AG09309 (cell line): ENCODE measurements around the gene RHOU.

ENCODE experiments used
- DNase-seq: peaks from one replicate; pipeline ENCODE4 v3.0.0-alpha.2; 2010; ENCODE audit warnings: low read depth
- H3K4me3 ChIP-seq: 2 replicates; pipeline ENCODE4 v1.5.1; 2011; ENCODE audit warnings: mild to moderate bottlenecking, low read depth, low read length, moderate library complexity; ENCODE audit not compliant: control insufficient read depth
- TF ChIP-seq, protein P1 (sequence below): IDR thresholded peaks from 2 replicates; pipeline ENCODE4 v1.5.1; 2011; ENCODE audit warnings: mild to moderate bottlenecking, low read depth, low read length, inconsistent platforms; ENCODE audit not compliant: insufficient read depth, control insufficient read depth; ENCODE audit errors: missing control alignments

Gene RHOU

DNA sequence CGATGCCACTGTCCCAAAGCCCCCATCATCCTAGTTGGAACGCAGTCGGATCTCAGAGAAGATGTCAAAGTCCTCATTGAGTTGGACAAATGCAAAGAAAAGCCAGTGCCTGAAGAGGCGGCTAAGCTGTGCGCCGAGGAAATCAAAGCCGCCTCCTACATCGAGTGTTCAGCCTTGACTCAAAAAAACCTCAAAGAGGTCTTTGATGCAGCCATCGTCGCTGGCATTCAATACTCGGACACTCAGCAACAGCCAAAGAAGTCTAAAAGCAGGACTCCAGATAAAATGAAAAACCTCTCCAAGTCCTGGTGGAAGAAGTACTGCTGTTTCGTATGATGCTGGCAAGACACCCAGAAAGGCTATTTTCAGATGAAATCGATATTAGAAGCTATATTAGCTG lies 8.1 kb downstream of the RHOU start:
- no peak overlapping the region for H3K4me3 ChIP-seq
- TF ChIP-seq, protein P1, sequence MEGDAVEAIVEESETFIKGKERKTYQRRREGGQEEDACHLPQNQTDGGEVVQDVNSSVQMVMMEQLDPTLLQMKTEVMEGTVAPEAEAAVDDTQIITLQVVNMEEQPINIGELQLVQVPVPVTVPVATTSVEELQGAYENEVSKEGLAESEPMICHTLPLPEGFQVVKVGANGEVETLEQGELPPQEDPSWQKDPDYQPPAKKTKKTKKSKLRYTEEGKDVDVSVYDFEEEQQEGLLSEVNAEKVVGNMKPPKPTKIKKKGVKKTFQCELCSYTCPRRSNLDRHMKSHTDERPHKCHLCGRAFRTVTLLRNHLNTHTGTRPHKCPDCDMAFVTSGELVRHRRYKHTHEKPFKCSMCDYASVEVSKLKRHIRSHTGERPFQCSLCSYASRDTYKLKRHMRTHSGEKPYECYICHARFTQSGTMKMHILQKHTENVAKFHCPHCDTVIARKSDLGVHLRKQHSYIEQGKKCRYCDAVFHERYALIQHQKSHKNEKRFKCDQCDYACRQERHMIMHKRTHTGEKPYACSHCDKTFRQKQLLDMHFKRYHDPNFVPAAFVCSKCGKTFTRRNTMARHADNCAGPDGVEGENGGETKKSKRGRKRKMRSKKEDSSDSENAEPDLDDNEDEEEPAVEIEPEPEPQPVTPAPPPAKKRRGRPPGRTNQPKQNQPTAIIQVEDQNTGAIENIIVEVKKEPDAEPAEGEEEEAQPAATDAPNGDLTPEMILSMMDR, result no peak
- no peak for DNase-seq

DNA sequence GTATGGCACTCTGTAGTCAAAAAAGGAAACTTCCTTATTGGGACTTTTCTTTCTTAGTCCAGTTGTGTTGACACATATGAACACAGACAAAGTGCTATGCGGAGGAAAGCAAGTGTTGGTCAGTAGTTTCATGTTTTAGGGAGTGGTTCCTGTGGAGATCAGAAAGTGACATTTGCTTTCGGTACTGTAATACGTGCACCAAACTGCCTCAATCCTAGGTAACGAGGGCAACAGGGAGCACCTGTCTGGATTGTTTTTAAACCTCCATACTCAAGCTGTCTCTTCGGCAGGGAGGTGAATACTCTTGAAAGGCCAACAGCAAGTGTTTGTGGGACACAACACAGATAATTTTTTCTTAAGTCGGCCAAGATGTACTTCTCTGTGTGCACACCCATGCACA lies 9.1 kb downstream of the RHOU start:
- no peak overlapping the region for H3K4me3 ChIP-seq
- DNase-seq, result no peak
- TF ChIP-seq, protein P1, result no peak

DNA sequence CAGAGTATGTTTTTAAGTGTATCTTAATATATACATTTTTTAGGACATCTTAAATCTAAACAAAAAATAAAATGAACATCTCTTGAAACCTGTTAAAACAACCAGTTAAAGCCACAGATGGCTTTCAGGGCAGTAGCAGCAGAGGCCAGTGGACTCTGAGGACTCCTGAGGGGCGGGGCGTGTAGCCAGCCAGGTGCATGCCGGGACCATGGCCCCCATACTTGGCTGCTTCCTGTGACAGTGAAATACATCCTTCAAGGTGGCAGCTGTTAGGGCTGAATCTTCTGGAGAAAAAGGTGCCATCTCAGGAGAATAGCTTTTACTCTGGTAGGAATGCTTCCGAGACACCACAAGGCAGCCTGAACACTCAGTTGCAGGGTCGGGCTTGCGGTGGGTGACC lies 9.6 kb downstream of the RHOU start:
- no peak for DNase-seq
- no peak overlapping the region for H3K4me3 ChIP-seq
- TF ChIP-seq, protein P1, result no peak

DNA sequence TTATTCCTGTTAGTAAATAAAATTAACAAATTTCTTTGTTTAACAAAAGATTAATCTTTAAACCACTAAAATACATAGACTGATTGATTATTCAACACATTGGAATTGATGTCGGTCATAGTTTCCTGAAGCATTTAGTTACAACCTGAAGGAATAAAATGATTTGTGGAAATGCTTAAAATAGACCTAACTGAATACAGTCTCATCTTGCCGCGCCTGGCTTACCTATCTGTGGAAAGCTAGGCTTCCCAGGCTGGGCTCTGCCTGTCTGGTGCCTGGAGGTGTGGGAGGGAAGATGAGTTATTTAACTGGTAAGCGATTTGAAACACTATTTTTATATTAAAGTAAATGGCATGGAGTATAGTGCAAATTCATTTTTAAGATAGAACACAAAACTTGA lies 10.2 kb downstream of the RHOU start:
- TF ChIP-seq, protein P1, result no peak
- no peak for DNase-seq
- H3K4me3 ChIP-seq, result no peak overlapping the region

DNA sequence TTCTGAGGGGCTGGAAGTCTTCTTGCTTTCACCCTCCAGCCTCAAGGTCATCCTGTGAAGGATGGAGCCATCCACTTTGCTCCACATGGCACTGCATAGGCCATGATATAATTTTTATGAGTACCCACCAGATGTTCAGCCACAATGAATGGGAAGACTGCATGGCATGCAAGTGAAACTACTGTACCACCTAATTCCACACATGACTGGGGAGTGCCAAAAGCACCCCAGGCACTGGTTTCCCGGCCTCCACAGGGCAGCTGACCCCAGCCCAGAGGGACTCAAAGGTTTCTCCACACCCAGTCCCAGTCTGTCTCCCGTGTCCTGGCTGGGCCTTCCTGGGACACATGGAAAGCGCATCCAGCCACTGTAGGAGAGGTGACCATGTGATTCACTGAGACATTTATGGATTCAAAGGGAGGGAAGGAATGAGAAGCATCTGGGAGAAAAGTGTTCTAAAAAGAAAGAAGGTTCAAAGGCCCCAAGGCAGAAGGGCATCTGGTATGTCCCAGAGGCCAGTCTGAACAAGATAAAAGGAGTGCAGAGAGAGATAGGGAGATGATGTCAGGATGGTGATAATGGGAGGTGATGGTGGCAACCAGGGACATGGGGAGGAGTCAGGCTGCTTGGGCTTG lies 12.1 kb downstream of the RHOU start:
- no peak overlapping the region for H3K4me3 ChIP-seq
- DNase-seq, result no peak
- TF ChIP-seq, protein P1, result no peak

DNA sequence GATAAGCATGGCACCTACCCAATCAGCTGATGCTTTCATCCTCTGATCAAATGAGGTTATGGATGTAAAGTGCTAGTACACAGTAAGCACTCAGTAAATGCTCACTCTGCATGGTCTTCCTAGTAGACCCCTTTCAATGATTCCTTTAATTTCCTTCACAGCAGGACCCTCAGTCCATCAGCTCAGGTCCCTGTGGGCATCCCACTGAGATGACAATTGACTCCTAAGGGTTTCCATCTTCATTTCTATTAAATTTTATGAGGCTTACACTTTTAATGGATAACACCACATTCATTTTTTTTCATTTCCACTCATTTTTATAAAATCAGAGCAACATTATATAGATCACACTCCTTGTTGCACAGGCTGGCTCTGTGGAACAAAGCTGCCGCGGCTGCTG lies 12.8 kb downstream of the RHOU start:
- no peak for DNase-seq
- H3K4me3 ChIP-seq, result no peak overlapping the region
- TF ChIP-seq, protein P1, result no peak

DNA sequence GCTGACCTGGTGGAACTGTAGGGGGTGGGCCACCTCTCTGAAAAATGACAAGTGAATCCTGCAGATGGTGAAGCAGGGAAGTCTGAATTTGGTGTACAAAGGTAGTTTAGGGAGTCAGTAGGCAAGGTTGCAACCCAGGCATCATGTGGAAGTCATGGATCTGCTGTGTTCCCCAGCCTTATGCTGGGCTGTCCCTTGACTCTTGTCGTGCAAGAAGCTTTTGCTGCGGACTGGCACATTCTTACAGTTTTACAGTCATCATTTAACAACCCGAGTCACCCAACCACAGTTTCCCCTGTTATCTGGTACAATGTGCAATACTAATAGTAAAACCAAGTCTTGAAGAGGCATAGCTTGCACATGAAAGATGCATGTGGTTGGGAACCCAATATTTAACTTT lies 13.2 kb downstream of the RHOU start:
- no peak for DNase-seq
- H3K4me3 ChIP-seq, result no peak overlapping the region
- TF ChIP-seq, protein P1, result no peak
